SU-DHL-6 (cell line): ENCODE measurements around the gene ST7.

ENCODE experiments used
- EZH2phosphoT487 ChIP-seq: fragments of 200-600 bp; sonication (generic), shearing (Covaris generic); conservative IDR thresholded peaks from 2 replicates; pipeline ENCODE4 v1.6.1; 2018; ENCODE audit warnings: mild to moderate bottlenecking, antibody characterized with exemption, low read length, moderate library complexity, mixed read lengths
- TF ChIP-seq, protein P1 (sequence below): fragments of 200-600 bp; sonication (generic); IDR thresholded peaks from one replicate; pipeline ENCODE4 v1.5.1; 2017; ENCODE audit warnings: antibody characterized with exemption, mild to moderate bottlenecking, low read length, moderate library complexity; ENCODE audit not compliant: insufficient read depth, poor library complexity, severe bottlenecking

DNA sequence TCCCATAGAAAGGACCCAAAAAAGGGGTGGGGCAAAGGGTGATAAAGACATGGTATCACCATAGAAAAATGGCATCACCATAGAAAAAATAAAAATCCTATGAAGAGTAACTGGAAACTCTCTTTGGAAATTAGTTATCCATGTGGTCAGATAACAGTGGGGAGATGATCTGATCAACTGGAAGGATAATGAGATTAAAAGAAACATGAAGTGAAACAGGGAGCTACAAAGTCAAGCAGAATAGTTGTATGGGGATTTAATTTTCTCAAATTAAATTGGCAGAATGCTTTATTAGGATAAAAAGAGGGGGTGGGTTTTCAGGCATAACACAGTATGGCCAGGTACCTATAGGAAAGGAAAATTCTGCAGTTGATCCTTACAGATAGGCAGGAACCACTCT lies 258.3 kb downstream of the ST7 start:
- TF ChIP-seq, protein P1, sequence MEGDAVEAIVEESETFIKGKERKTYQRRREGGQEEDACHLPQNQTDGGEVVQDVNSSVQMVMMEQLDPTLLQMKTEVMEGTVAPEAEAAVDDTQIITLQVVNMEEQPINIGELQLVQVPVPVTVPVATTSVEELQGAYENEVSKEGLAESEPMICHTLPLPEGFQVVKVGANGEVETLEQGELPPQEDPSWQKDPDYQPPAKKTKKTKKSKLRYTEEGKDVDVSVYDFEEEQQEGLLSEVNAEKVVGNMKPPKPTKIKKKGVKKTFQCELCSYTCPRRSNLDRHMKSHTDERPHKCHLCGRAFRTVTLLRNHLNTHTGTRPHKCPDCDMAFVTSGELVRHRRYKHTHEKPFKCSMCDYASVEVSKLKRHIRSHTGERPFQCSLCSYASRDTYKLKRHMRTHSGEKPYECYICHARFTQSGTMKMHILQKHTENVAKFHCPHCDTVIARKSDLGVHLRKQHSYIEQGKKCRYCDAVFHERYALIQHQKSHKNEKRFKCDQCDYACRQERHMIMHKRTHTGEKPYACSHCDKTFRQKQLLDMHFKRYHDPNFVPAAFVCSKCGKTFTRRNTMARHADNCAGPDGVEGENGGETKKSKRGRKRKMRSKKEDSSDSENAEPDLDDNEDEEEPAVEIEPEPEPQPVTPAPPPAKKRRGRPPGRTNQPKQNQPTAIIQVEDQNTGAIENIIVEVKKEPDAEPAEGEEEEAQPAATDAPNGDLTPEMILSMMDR = no peak
- no peak for TF ChIP-seq EZH2phosphoT487
